ENCODE results near the gene NSL1.

The NSL1 gene

GRCh38 chr1:212703991-212704564, 87.5 kb downstream of the NSL1 start:
- DNase-seq (ENCODE audit: low spot score), result no peak

- no peak for DNase-seq (ENCODE audit: low spot score)
Measured at GRCh38 chr1:212702672-212703071, 88.9 kb downstream of the NSL1 start.

- no peak for DNase-seq (ENCODE audit: low spot score)
Measured at GRCh38 chr1:212701910-212702309, 89.7 kb downstream of the NSL1 start.

GRCh38 chr1:212700892-212701819, 90.4 kb downstream of the NSL1 start:
- DNase-seq (ENCODE audit: low spot score), result no peak

GRCh38 chr1:212700223-212700891, 91.2 kb downstream of the NSL1 start:
- peak; percentile 46 for DNase-seq (ENCODE audit: low spot score)

- DNase-seq (ENCODE audit: low spot score), result no peak
Measured at GRCh38 chr1:212699625-212700222, 91.9 kb downstream of the NSL1 start, which contains the start of gene BATF3. TSS of gene BATF3 (minus strand) at chr1:212699840. CDS start at chr1:212699762, 78 bp downstream.

- peak; percentile 42 for DNase-seq (ENCODE audit: low spot score)
Measured at GRCh38 chr1:212699104-212699624, 92.4 kb downstream of the NSL1 start.

- DNase-seq (ENCODE audit: low spot score), result no peak
Measured at GRCh38 chr1:212698467-212699103, 93.0 kb downstream of the NSL1 start.

- no peak for DNase-seq (ENCODE audit: low spot score)
Measured at GRCh38 chr1:212696721-212697331, 94.8 kb downstream of the NSL1 start.

GRCh38 chr1:212692774-212693644, 98.6 kb downstream of the NSL1 start:
- no peak for DNase-seq (ENCODE audit: low spot score)

- DNase-seq (ENCODE audit: low spot score), result no peak
Measured at GRCh38 chr1:212691561-212692071, 100.0 kb downstream of the NSL1 start.

- no peak for DNase-seq (ENCODE audit: low spot score)
Measured at GRCh38 chr1:212690816-212691403, 100.7 kb downstream of the NSL1 start.

GRCh38 chr1:212689758-212690529, 101.6 kb downstream of the NSL1 start:
- no peak for DNase-seq (ENCODE audit: low spot score)

GRCh38 chr1:212689196-212689725, 102.3 kb downstream of the NSL1 start:
- no peak for DNase-seq (ENCODE audit: low spot score)

GRCh38 chr1:212688341-212689047, 103.1 kb downstream of the NSL1 start:
- no peak for DNase-seq (ENCODE audit: low spot score)

- no peak for DNase-seq (ENCODE audit: low spot score)
Measured at GRCh38 chr1:212687811-212688210, 103.8 kb downstream of the NSL1 start.

- DNase-seq (ENCODE audit: low spot score), result no peak
Measured at GRCh38 chr1:212686591-212686990, 105.0 kb downstream of the NSL1 start.

- DNase-seq (ENCODE audit: low spot score), result no peak
Measured at GRCh38 chr1:212686069-212686468, 105.5 kb downstream of the NSL1 start.
